H1 (cell line): ENCODE measurements around the gene OPCML. TPM values are rescaled to one million over a fixed set of nuclear protein-coding genes. Genes with fewer than 3 reads are reported as not detected.

ENCODE experiments used
- CTCF ChIA-PET: fragments of 300-600 bp; sonication (Branson Sonifier 250); formaldehyde crosslinking; loops from one replicate; lab custom pipeline; 2021; ENCODE audit not compliant: partially characterized antibody; lab: Charles Lee
- POLR2A ChIA-PET: fragments of 300-600 bp; sonication (Branson Sonifier 250); formaldehyde crosslinking; loops from one replicate; lab custom pipeline; 2021; ENCODE audit warnings: inconsistent platforms; ENCODE audit not compliant: partially characterized antibody; lab: Charles Lee
- DNase-seq, 2 experiments: peaks; one replicate each; pipeline versions ENCODE4 v3.0.0 to v3.0.0-alpha.2; 2010 to 2022; ENCODE audit warnings: low spot score in 2 of 2, low read depth in 1 of 2, mixed read lengths in 1 of 2
- FAIRE-seq: peaks from 2 replicates; lab custom pipeline; 2011; peaks lifted over from hg19 to GRCh38; lab: Jason Lieb, UNC
- H2AFZ ChIP-seq: 2 replicates; pipeline ENCODE4 v1.8.1; 2012; ENCODE audit warnings: low read length, inconsistent platforms
- H2AK5ac ChIP-seq: 2 replicates; pipeline ENCODE4 v1.6.1; 2013; ENCODE audit warnings: low read depth, low read length
- H2BK120ac ChIP-seq: replicated peaks from 2 replicates; pipeline ENCODE3; 2013; ENCODE audit warnings: low read depth, low read length, inconsistent platforms
- H2BK12ac ChIP-seq: 2 replicates; pipeline ENCODE4 v1.6.1; 2013; ENCODE audit warnings: low read depth, low read length
- H2BK15ac ChIP-seq: 2 replicates; pipeline ENCODE4 v1.6.1; 2013; ENCODE audit warnings: low read length
- H2BK20ac ChIP-seq: 2 replicates; pipeline ENCODE4 v1.6.1; 2013; ENCODE audit warnings: low read length
- H2BK5ac ChIP-seq: 2 replicates; pipeline ENCODE4 v1.6.1; 2013; ENCODE audit warnings: low read depth, low read length
- H3K14ac ChIP-seq: 2 replicates; pipeline ENCODE4 v1.6.1; 2013; ENCODE audit warnings: inconsistent platforms; ENCODE audit not compliant: insufficient read length
- H3K18ac ChIP-seq: 2 replicates; pipeline ENCODE4 v1.6.1; 2013; ENCODE audit warnings: low read length; ENCODE audit errors: extremely low read depth
- H3K23ac ChIP-seq: 2 replicates; pipeline ENCODE4 v1.6.1; 2013; ENCODE audit warnings: inconsistent platforms; ENCODE audit not compliant: insufficient read length
- H3K23me2 ChIP-seq: 2 replicates; pipeline ENCODE4 v1.6.1; 2013; ENCODE audit warnings: low read depth, low read length
- H3K27ac ChIP-seq: 2 replicates; pipeline ENCODE4 v1.6.1; 2011; ENCODE audit warnings: low read depth, low read length, inconsistent platforms
- H3K27me3 ChIP-seq, 4 experiments: replicated peaks in 1 of 4; 1 replicate in 1 of 4; 2 replicates in 3 of 4; pipeline versions ENCODE4 v1.6.1 to v1.8.1; 2011 to 2013; ENCODE audit warnings: low read length in 3 of 4, mild to moderate bottlenecking in 3 of 4, inconsistent platforms in 2 of 4, mixed read lengths in 2 of 4, moderate library complexity in 1 of 4; ENCODE audit not compliant: control insufficient read depth in 3 of 4, insufficient read depth in 3 of 4; ENCODE audit errors: extremely low read depth in 1 of 4
- H3K36me3 ChIP-seq, 4 experiments: 2 replicates each; pipeline versions ENCODE4 v1.6.1 to v1.8.1; 2011 to 2013; ENCODE audit warnings: mild to moderate bottlenecking in 4 of 4, low read length in 3 of 4, moderate library complexity in 2 of 4, control low read depth in 1 of 4, inconsistent platforms in 1 of 4; ENCODE audit not compliant: insufficient read depth in 4 of 4, control insufficient read depth in 2 of 4
- H3K4ac ChIP-seq: replicated peaks from 2 replicates; pipeline ENCODE3; 2013; ENCODE audit warnings: low read length, low read depth, mixed read lengths, inconsistent platforms; ENCODE audit not compliant: insufficient read length
- H3K4me1 ChIP-seq, 4 experiments: replicated peaks in 1 of 4; 1 replicate in 1 of 4; 2 replicates in 3 of 4; pipeline versions ENCODE4 v1.6.1 to v1.8.1; 2011 to 2013; ENCODE audit warnings: low read length in 3 of 4, inconsistent platforms in 2 of 4, mixed read lengths in 1 of 4; ENCODE audit not compliant: insufficient read depth in 4 of 4, control insufficient read depth in 3 of 4
- H3K4me2 ChIP-seq, 2 experiments: 2 replicates each; pipeline versions ENCODE4 v1.6.1 to v1.8.1; 2011 to 2013; ENCODE audit warnings: low read depth in 2 of 2, low read length in 2 of 2, control low read depth in 1 of 2, inconsistent platforms in 1 of 2, mild to moderate bottlenecking in 1 of 2; ENCODE audit not compliant: insufficient read depth in 1 of 2
- H3K4me3 ChIP-seq, 4 experiments: fragments of 200-600, 300-600 bp in 1 of 4; sonication (generic), shearing (Covaris generic), sonication (Bioruptor Twin) in 1 of 4; 2 replicates each; pipeline versions ENCODE4 v1.5.1 to v1.8.1; 2011 to 2016; ENCODE audit warnings: low read length in 4 of 4, low read depth in 3 of 4, control low read depth in 2 of 4, inconsistent platforms in 2 of 4, mild to moderate bottlenecking in 2 of 4, mixed read lengths in 1 of 4, moderate library complexity in 1 of 4; ENCODE audit not compliant: insufficient read depth in 2 of 4; ENCODE audit errors: extremely low read depth in 1 of 4
- H3K56ac ChIP-seq: replicated peaks from 2 replicates; pipeline ENCODE3; 2013; ENCODE audit warnings: low read depth, mild to moderate bottlenecking, mixed read lengths, low read length, inconsistent platforms; ENCODE audit not compliant: insufficient read length
- H3K79me1 ChIP-seq: 2 replicates; pipeline ENCODE4 v1.6.1; 2013; ENCODE audit warnings: low read depth, low read length, control low read depth
- H3K79me2 ChIP-seq, 2 experiments: 2 replicates each; pipeline versions ENCODE4 v1.6.1 to v1.8.1; 2012 to 2013; ENCODE audit warnings: low read length in 2 of 2, mild to moderate bottlenecking in 2 of 2, inconsistent platforms in 1 of 2; ENCODE audit not compliant: insufficient read depth in 2 of 2, control insufficient read depth in 1 of 2
- H3K9ac ChIP-seq, 4 experiments: replicated peaks in 1 of 4; 1 replicate in 1 of 4; 2 replicates in 3 of 4; pipeline versions ENCODE4 v1.6.1 to v1.8.1; 2011 to 2013; ENCODE audit warnings: low read depth in 3 of 4, low read length in 3 of 4, control low read depth in 2 of 4, mild to moderate bottlenecking in 2 of 4, moderate library complexity in 2 of 4, inconsistent platforms in 1 of 4; ENCODE audit errors: extremely low read depth in 1 of 4
- H3K9me3 ChIP-seq, 2 experiments: 2 replicates each; pipeline versions ENCODE4 v1.6.1 to v1.8.1; 2012 to 2013; ENCODE audit warnings: mild to moderate bottlenecking in 2 of 2, moderate library complexity in 2 of 2, control low read depth in 1 of 2, inconsistent platforms in 1 of 2, low read depth in 1 of 2, low read length in 1 of 2, mixed read lengths in 1 of 2; ENCODE audit not compliant: insufficient read depth in 2 of 2
- H4K20me1 ChIP-seq, 2 experiments: replicated peaks in 1 of 2; 2 replicates each; pipeline versions ENCODE3 to v1.8.1; 2011 to 2013; ENCODE audit warnings: inconsistent platforms in 2 of 2, low read length in 2 of 2, mild to moderate bottlenecking in 1 of 2; ENCODE audit not compliant: insufficient read depth in 2 of 2, control insufficient read depth in 1 of 2
- H4K5ac ChIP-seq: 2 replicates; pipeline ENCODE4 v1.6.1; 2013; ENCODE audit warnings: low read length, low read depth, mixed read lengths, inconsistent platforms; ENCODE audit not compliant: insufficient read length
- H4K8ac ChIP-seq: 2 replicates; pipeline ENCODE4 v1.8.0; 2013; ENCODE audit warnings: mild to moderate bottlenecking, moderate library complexity, low read length, inconsistent platforms; ENCODE audit not compliant: insufficient read depth; ENCODE audit errors: extremely low read depth
- H4K91ac ChIP-seq: replicated peaks from 2 replicates; pipeline ENCODE3; 2013; ENCODE audit warnings: low read length, mixed read lengths, inconsistent platforms; ENCODE audit not compliant: insufficient read length
- ATF2 ChIP-seq: IDR thresholded peaks from 2 replicates; pipeline ENCODE4 v1.6.1; 2012; ENCODE audit warnings: low read length, inconsistent platforms
- FOSL1 ChIP-seq: IDR thresholded peaks from 2 replicates; pipeline ENCODE4 v1.6.1; 2011; ENCODE audit warnings: mild to moderate bottlenecking, low read depth, low read length, moderate library complexity; ENCODE audit not compliant: insufficient read depth
- JUN ChIP-seq: IDR thresholded peaks from 2 replicates; pipeline ENCODE4 v1.6.1; 2011; ENCODE audit warnings: low read depth, mild to moderate bottlenecking, improper control_type of control experiment, low read length
- KDM1A ChIP-seq: fragments of 200-600, 300-600 bp; sonication (generic); IDR thresholded peaks from 2 replicates; pipeline ENCODE4 v1.7.1; 2016; ENCODE audit warnings: mild to moderate bottlenecking, low read length, borderline replicate concordance
- KDM5A ChIP-seq: fragments of 200-600 bp; IDR thresholded peaks from 2 replicates; pipeline ENCODE4 v1.7.1; 2012; ENCODE audit warnings: mild to moderate bottlenecking, low read length, inconsistent platforms, mixed read lengths
- NRF1 ChIP-seq: IDR thresholded peaks from 2 replicates; pipeline ENCODE4 v1.6.1; 2011; ENCODE audit warnings: mild to moderate bottlenecking, low read depth, low read length, improper control_type of control experiment
- POLR2A ChIP-seq, 2 experiments: IDR thresholded peaks; 1 replicate in 1 of 2; 2 replicates in 1 of 2; pipeline ENCODE4 v1.6.1; 2011; ENCODE audit warnings: low read depth in 2 of 2, low read length in 2 of 2, mild to moderate bottlenecking in 2 of 2; ENCODE audit errors: control extremely low read depth in 1 of 2
- RBBP5 ChIP-seq: IDR thresholded peaks from 2 replicates; pipeline ENCODE4 v1.7.1; 2012; ENCODE audit warnings: low read depth, mild to moderate bottlenecking, inconsistent platforms, low read length, moderate library complexity, borderline replicate concordance
- RXRA ChIP-seq: IDR thresholded peaks from 2 replicates; pipeline ENCODE4 v1.6.1; 2011; ENCODE audit warnings: low read depth, mild to moderate bottlenecking, low read length, moderate library complexity; ENCODE audit not compliant: insufficient read depth
- SIRT6 ChIP-seq: IDR thresholded peaks from one replicate; pipeline ENCODE4 v1.7.1; 2012; ENCODE audit warnings: low read length, inconsistent platforms
- SP1 ChIP-seq: IDR thresholded peaks from 2 replicates; pipeline ENCODE4 v1.6.1; 2011; ENCODE audit warnings: low read depth, low read length
- SRF ChIP-seq: IDR thresholded peaks from 2 replicates; pipeline ENCODE4 v1.6.1; 2011; ENCODE audit warnings: mild to moderate bottlenecking, low read depth, low read length, moderate library complexity
- SUZ12 ChIP-seq: fragments of 200-600 bp; sonication (generic); IDR thresholded peaks from 2 replicates; pipeline ENCODE4 v1.6.1; 2012; ENCODE audit warnings: mild to moderate bottlenecking, inconsistent platforms, low read length, moderate library complexity, mixed read lengths
- YY1 ChIP-seq: IDR thresholded peaks from 2 replicates; pipeline ENCODE4 v1.6.1; 2011; ENCODE audit warnings: low read depth, mild to moderate bottlenecking, low read length
- WGBS, 2 experiments: shearing (Covaris generic) in 1 of 2; methylation state at CpG; one replicate each; pipeline versions ENCODE4 v1.1.6 to v1.1.7; 2013 to 2015; ENCODE audit warnings: low lambda C conversion rate in 2 of 2, mixed read lengths in 2 of 2, inconsistent platforms in 1 of 2, low coverage in 1 of 2, missing lambda C conversion rate in 1 of 2; ENCODE audit not compliant: insufficient replicate concordance in 2 of 2, insufficient coverage in 1 of 2, insufficient read length in 1 of 2; ENCODE audit errors: extremely low coverage in 1 of 2, missing lambda C conversion rate in 1 of 2; 5-methylcytosine and 5-hydroxymethylcytosine counted together
- polyA plus RNA-seq, 7 experiments: library from polyadenylated mRNA; depleted of rRNA in 3 of 7; stranded (reverse) in 5 of 7; unstranded in 2 of 7; fragments of >200 nt in 5 of 7; fragments of 200-250 nt in 2 of 7; gene quantifications; 1 replicate in 5 of 7; 2 replicates in 1 of 7; 4 replicates in 1 of 7; pipeline versions ENCODE4 v1.2.1 to v1.2.3, GENCODE V29; 2011 to 2013; ENCODE audit warnings: missing spikeins in 2 of 7, mixed read lengths in 2 of 7
- total RNA-seq: library from RNA; stranded (reverse); fragmentation: NEBNext Ultra II Directional; extraction: Animal tissue kit (Norgen Biotek cat#: 25700); gene quantifications from 2 replicates; pipeline ENCODE4 v1.2.1, GENCODE V29; 2021

Gene OPCML
- total and polyA plus RNA-seq, 2 of the 8 experiments (the other 6 are each of a cell fraction or from before 2014, with no cell fraction given) = 2.3 to 3.1 TPM

- FAIRE-seq (no peak), DNase-seq (no peak)
- H3K14ac ChIP-seq = no peak overlapping the region
- peaks cover 0 to 5% of the 10 kb centered on the region in 2 experiments for H4K20me1 ChIP-seq
- H3K56ac ChIP-seq = no peak overlapping the region
- H2BK20ac ChIP-seq = no peak overlapping the region
- H3K4me2 ChIP-seq = no peak overlapping the region
- no peak overlapping the region for H3K9ac ChIP-seq
- H3K36me3 ChIP-seq = no peaks in the 10 kb centered on the region
- H3K4me3 ChIP-seq = no peak overlapping the region
- H3K18ac ChIP-seq = no peak overlapping the region
- no peak overlapping the region for H4K91ac ChIP-seq
- H3K4ac ChIP-seq = no peak overlapping the region
- TF ChIP-seq FOSL1 (no peak), JUN (no peak), SIRT6 (no peak), ATF2 (no peak), SUZ12 (no peak), POLR2A (IDR thresholded peaks at IDR 0.05; ENCODE audit: control extremely low read depth in 1 of 2, low read depth in 2 of 2, low read length in 2 of 2) (no peak), RBBP5 (no peak), KDM1A (no peak), SP1 (no peak), YY1 (no peak), RXRA (no peak), SRF (no peak), KDM5A (no peak), NRF1 (no peak)
- no peak overlapping the region for H2AK5ac ChIP-seq
- H3K79me2 ChIP-seq = peaks cover 0 to 3% of the 10 kb centered on the region in 2 experiments; a peak in 2 of 4 replicates
- peaks cover 0 to 2% (median 0%) of the 10 kb centered on the region in 4 experiments; a peak in 2 of 7 replicates for H3K27me3 ChIP-seq
- no peak overlapping the region for H2BK120ac ChIP-seq
- H4K8ac ChIP-seq = no peak overlapping the region
- H3K27ac ChIP-seq = no peak overlapping the region
- CTCF ChIA-PET = interaction anchor here (0.8 to 1.5 kb wide), 4 partner anchors 41 to 83 kb away, joined by 3 to 5 read pairs (median 4); no protein-coding TSS in a partner anchor
- H3K23ac ChIP-seq = no peak overlapping the region
- no peak overlapping the region for H2BK5ac ChIP-seq
- H2AFZ ChIP-seq = no peak overlapping the region
- no peak overlapping the region for H4K5ac ChIP-seq
- no peak overlapping the region for H2BK15ac ChIP-seq
- H3K4me1 ChIP-seq = no peaks in the 10 kb centered on the region
- peaks cover 5% of the 10 kb centered on the region; the same call in 1 of the 2 replicates for H3K23me2 ChIP-seq
- POLR2A ChIA-PET = no interaction called here
- no peak overlapping the region for H2BK12ac ChIP-seq
- no peaks in the 10 kb centered on the region for H3K79me1 ChIP-seq
- WGBS, 2 experiments = 91% methylated on average over 9 of the region's 9 CpGs; no CpG with 5 or more reads in 1 of the 2 experiments
- H3K9me3 ChIP-seq = no peaks in the 10 kb centered on the region
Measured at GRCh38 chr11:133023232-133023631, 509.1 kb downstream of the OPCML start.
